Endothelial cell of umbilical vein (primary cell): ENCODE data around the gene UBR4. TPM values are rescaled to one million over a fixed set of nuclear protein-coding genes. Genes with fewer than 3 reads are reported as not detected.

Experiments
- BruUV-seq: library from RNA; stranded (reverse); fragments of 400-500 nt; replicated peaks from 2 replicates; lab custom pipeline; 2021; lab: Mats Ljungman, UMichigan
- CTCF ChIA-PET: fragments of 300-600, 350-600 bp; sonication (Branson Sonifier 250); formaldehyde crosslinking; loops from one replicate; lab custom pipeline; 2021; ENCODE audit warnings: antibody characterized with exemption, inconsistent platforms; lab: Charles Lee
- POLR2A ChIA-PET: fragments of 300-600, 350-600 bp; sonication (Branson Sonifier 250); formaldehyde crosslinking; loops from one replicate; lab custom pipeline; 2021; ENCODE audit warnings: antibody characterized with exemption, inconsistent platforms; lab: Charles Lee
- DNase-seq: peaks from one replicate; pipeline ENCODE4 v3.0.0-alpha.2; 2011; ENCODE audit warnings: low read depth, low spot score
- FAIRE-seq: peaks from 2 replicates; lab custom pipeline; 2011; peaks lifted over from hg19 to GRCh38; lab: Jason Lieb, UNC
- H2AFZ ChIP-seq: 2 replicates; pipeline ENCODE4 v1.6.0; 2012; ENCODE audit warnings: low read depth, low read length, control low read depth, inconsistent platforms
- H3K27ac ChIP-seq: 2 replicates; pipeline ENCODE4 v1.5.1; 2011; ENCODE audit warnings: low read depth, mild to moderate bottlenecking, control low read depth, low read length, moderate library complexity; ENCODE audit not compliant: insufficient read depth
- H3K27me3 ChIP-seq, 2 experiments: 2 replicates each; pipeline versions ENCODE4 v1.6.0 to v1.6.1; 2011; ENCODE audit warnings: low read length in 2 of 2, mixed read lengths in 1 of 2; ENCODE audit not compliant: control insufficient read depth in 2 of 2, insufficient read depth in 2 of 2
- H3K36me3 ChIP-seq, 2 experiments: 2 replicates in 1 of 2; 3 replicates in 1 of 2; pipeline ENCODE4 v1.5.1; 2011; ENCODE audit warnings: low read length in 2 of 2, mild to moderate bottlenecking in 1 of 2, moderate library complexity in 1 of 2; ENCODE audit not compliant: control insufficient read depth in 2 of 2, insufficient read depth in 2 of 2; ENCODE audit errors: extremely low read depth in 1 of 2
- H3K4me1 ChIP-seq: 3 replicates; pipeline ENCODE4 v1.5.1; 2011; ENCODE audit warnings: mild to moderate bottlenecking, low read length; ENCODE audit not compliant: control insufficient read depth, insufficient read depth; ENCODE audit errors: extremely low read depth
- H3K4me2 ChIP-seq: 2 replicates; pipeline ENCODE4 v1.6.1; 2011; ENCODE audit warnings: low read length, control low read depth, mixed read lengths; ENCODE audit not compliant: insufficient read depth
- H3K4me3 ChIP-seq, 3 experiments: fragments of 200-600 bp in 1 of 3; sonication (generic), shearing (Covaris generic) in 1 of 3; replicated peaks in 1 of 3; 2 replicates each; pipeline ENCODE4 v1.5.1; 2011 to 2016; ENCODE audit warnings: control low read depth in 3 of 3, low read length in 3 of 3, mild to moderate bottlenecking in 2 of 3, inconsistent platforms in 1 of 3, low read depth in 1 of 3, moderate library complexity in 1 of 3; ENCODE audit not compliant: insufficient read depth in 1 of 3
- H3K79me2 ChIP-seq: 2 replicates; pipeline ENCODE4 v1.6.0; 2012; ENCODE audit warnings: low read length, inconsistent platforms; ENCODE audit not compliant: control insufficient read depth, insufficient read depth
- H3K9ac ChIP-seq: replicated peaks from 2 replicates; pipeline ENCODE3; 2011; ENCODE audit warnings: low read length, control low read depth; ENCODE audit not compliant: insufficient read depth; ENCODE audit errors: extremely low read depth
- H3K9me1 ChIP-seq: replicated peaks from 3 replicates; pipeline ENCODE4 v1.6.0; 2011; ENCODE audit warnings: mild to moderate bottlenecking, low read length; ENCODE audit not compliant: control insufficient read depth, insufficient read depth; ENCODE audit errors: extremely low read depth
- H3K9me3 ChIP-seq: replicated peaks from 2 replicates; pipeline ENCODE4 v1.5.1; 2012; ENCODE audit warnings: low read length, inconsistent platforms; ENCODE audit not compliant: control insufficient read depth, insufficient read depth
- H4K20me1 ChIP-seq: replicated peaks from 2 replicates; pipeline ENCODE3; 2011; ENCODE audit warnings: mild to moderate bottlenecking, low read length; ENCODE audit not compliant: control insufficient read depth, insufficient read depth; ENCODE audit errors: extremely low read depth
- EZH2 ChIP-seq: IDR thresholded peaks from 2 replicates; pipeline ENCODE4 v1.6.1; 2012; ENCODE audit warnings: borderline replicate concordance, low read depth, mild to moderate bottlenecking, moderate library complexity, low read length, inconsistent platforms; ENCODE audit not compliant: severe bottlenecking
- FOS ChIP-seq: IDR thresholded peaks from 2 replicates; pipeline ENCODE4 v1.6.1; 2011; ENCODE audit warnings: mild to moderate bottlenecking, low read length, moderate library complexity, borderline replicate concordance; ENCODE audit not compliant: insufficient read depth
- GATA2 ChIP-seq: IDR thresholded peaks from 2 replicates; pipeline ENCODE4 v1.7.0; 2011; ENCODE audit warnings: low read depth, mild to moderate bottlenecking, moderate library complexity, mixed read lengths, low read length; ENCODE audit not compliant: insufficient read length, insufficient read depth
- JUN ChIP-seq: IDR thresholded peaks from 2 replicates; pipeline ENCODE4 v1.6.1; 2011; ENCODE audit warnings: borderline replicate concordance, low read depth; ENCODE audit not compliant: insufficient read length, insufficient read depth
- MYC ChIP-seq: IDR thresholded peaks from one replicate; pipeline ENCODE4 v1.6.1; 2011; ENCODE audit warnings: mild to moderate bottlenecking, low read depth, low read length
- POLR2A ChIP-seq: IDR thresholded peaks from 2 replicates; pipeline ENCODE4 v1.6.1; 2012; ENCODE audit warnings: low read depth, mild to moderate bottlenecking, control low read depth, low read length
- POLR2AphosphoS5 ChIP-seq: IDR thresholded peaks from 2 replicates; pipeline ENCODE4 v1.6.1; 2012; ENCODE audit warnings: low read depth, mild to moderate bottlenecking, control low read depth, low read length, moderate library complexity; ENCODE audit not compliant: insufficient read depth
- dilution Hi-C: fragments of 300-500 bp; cut with MboI; formaldehyde crosslinking; loops from one replicate; pipeline ENCODE4 v1.15.0; 2019; ENCODE audit warnings: low sequenced_read_pairs; ENCODE audit not compliant: extremely low pct_ligation_motif_present
- intact Hi-C: fragments of 100-400 bp; cut with micrococcal nuclease; formaldehyde crosslinking; loops from one replicate; pipeline ENCODE4 v1.10.0; 2022
- polyA plus RNA-seq, 4 experiments: library from polyadenylated mRNA; depleted of rRNA in 3 of 4; stranded (reverse) in 3 of 4; unstranded in 1 of 4; fragments of >200 nt; gene quantifications; 2 replicates each; pipeline versions ENCODE4 v1.2.1 to v1.2.3, GENCODE V29; 2011 to 2012; ENCODE audit warnings: missing spikeins in 1 of 4
- total RNA-seq: library from RNA; stranded (reverse); gene quantifications from 2 replicates; pipeline ENCODE4 v1.2.3, GENCODE V29; 2021
- TF ChIP-seq, protein P1 (sequence below), 2 donors: IDR thresholded peaks; 1 replicate in 1 of 2; 2 replicates in 1 of 2; pipeline ENCODE4 v1.5.1; 2011; ENCODE audit warnings: low read length in 2 of 2, mild to moderate bottlenecking in 2 of 2, moderate library complexity in 2 of 2, control low read depth in 1 of 2, inconsistent platforms in 1 of 2, low read depth in 1 of 2; ENCODE audit not compliant: insufficient read depth in 1 of 2; ENCODE audit errors: extremely low read depth in 1 of 2
- TF ChIP-seq, protein P2 (sequence below): IDR thresholded peaks from 2 replicates; pipeline ENCODE4 v1.6.1; 2011; ENCODE audit not compliant: insufficient read depth, insufficient read length

Gene UBR4
- total and polyA plus RNA-seq, 2 donors (not counting 3 experiments of a cell fraction or from before 2014, with no cell fraction given), result 125 to 150 TPM

- CTCF ChIA-PET, result interaction anchor here (1.0 to 1.9 kb wide), 4 partner anchors 9 to 454 kb away, joined by 3 to 6 read pairs (median 3); no protein-coding TSS in a partner anchor
- peaks cover 61% of the 10 kb centered on the region for H3K79me2 ChIP-seq
- peaks cover 4% of the 10 kb centered on the region for H4K20me1 ChIP-seq
- DNase-seq, result no peak
- POLR2A ChIA-PET, result no interaction called here
- no TSS peak for BruUV-seq
- H3K9ac ChIP-seq, result no peak overlapping the region
- no peak overlapping the region for H2AFZ ChIP-seq
- intact Hi-C loops, result no loop called here
- H3K4me1 ChIP-seq, result peaks cover 11% of the 10 kb centered on the region
- no peak for FAIRE-seq
- H3K4me3 ChIP-seq, result no peak overlapping the region
- no peaks in the 10 kb centered on the region for H3K27me3 ChIP-seq
- dilution Hi-C loops, result no loop called here
- H3K27ac ChIP-seq, result no peak overlapping the region
- H3K36me3 ChIP-seq, result peaks cover 12 to 27% of the 10 kb centered on the region in 2 experiments
- TF ChIP-seq MYC, result no peak
- no peak for TF ChIP-seq EZH2
- TF ChIP-seq POLR2AphosphoS5, result no peak
- no peak for TF ChIP-seq JUN
- TF ChIP-seq, protein P1, sequence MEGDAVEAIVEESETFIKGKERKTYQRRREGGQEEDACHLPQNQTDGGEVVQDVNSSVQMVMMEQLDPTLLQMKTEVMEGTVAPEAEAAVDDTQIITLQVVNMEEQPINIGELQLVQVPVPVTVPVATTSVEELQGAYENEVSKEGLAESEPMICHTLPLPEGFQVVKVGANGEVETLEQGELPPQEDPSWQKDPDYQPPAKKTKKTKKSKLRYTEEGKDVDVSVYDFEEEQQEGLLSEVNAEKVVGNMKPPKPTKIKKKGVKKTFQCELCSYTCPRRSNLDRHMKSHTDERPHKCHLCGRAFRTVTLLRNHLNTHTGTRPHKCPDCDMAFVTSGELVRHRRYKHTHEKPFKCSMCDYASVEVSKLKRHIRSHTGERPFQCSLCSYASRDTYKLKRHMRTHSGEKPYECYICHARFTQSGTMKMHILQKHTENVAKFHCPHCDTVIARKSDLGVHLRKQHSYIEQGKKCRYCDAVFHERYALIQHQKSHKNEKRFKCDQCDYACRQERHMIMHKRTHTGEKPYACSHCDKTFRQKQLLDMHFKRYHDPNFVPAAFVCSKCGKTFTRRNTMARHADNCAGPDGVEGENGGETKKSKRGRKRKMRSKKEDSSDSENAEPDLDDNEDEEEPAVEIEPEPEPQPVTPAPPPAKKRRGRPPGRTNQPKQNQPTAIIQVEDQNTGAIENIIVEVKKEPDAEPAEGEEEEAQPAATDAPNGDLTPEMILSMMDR (IDR thresholded peaks at IDR 0.05; ENCODE audit: extremely low read depth in 1 of 2, insufficient read depth in 1 of 2, low read depth in 1 of 2, low read length in 2 of 2), result no peak
- no peak for TF ChIP-seq GATA2
- no peak for TF ChIP-seq POLR2A
- no peak for TF ChIP-seq FOS
- TF ChIP-seq, protein P2, sequence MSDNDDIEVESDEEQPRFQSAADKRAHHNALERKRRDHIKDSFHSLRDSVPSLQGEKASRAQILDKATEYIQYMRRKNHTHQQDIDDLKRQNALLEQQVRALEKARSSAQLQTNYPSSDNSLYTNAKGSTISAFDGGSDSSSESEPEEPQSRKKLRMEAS, result no peak
- H3K4me2 ChIP-seq, result no peak overlapping the region
- H3K9me3 ChIP-seq, result no peaks in the 10 kb centered on the region
- H3K9me1 ChIP-seq, result no peaks in the 10 kb centered on the region
These were observed 10.6 kb downstream of the UBR4 start for GRCh38 chr1:19199329-19199968.
